Keratinocyte (primary cell): ENCODE results near the gene RFTN1.

Experiments used
- EZH2 ChIP-seq: IDR thresholded peaks from one replicate; pipeline ENCODE4 v1.6.1; 2012; ENCODE audit warnings: inconsistent platforms, mild to moderate bottlenecking, low read length, moderate library complexity
- TF ChIP-seq, protein P1 (sequence below), 3 experiments: IDR thresholded peaks in 1 of 3; conservative IDR thresholded peaks in 1 of 3; optimal IDR thresholded peaks in 1 of 3; 2 replicates in 2 of 3; 3 replicates in 1 of 3; pipeline versions ENCODE3 to v1.5.1; 2011; ENCODE audit warnings: low read length in 3 of 3, mild to moderate bottlenecking in 3 of 3, moderate library complexity in 2 of 3, control low read depth in 1 of 3, inconsistent platforms in 1 of 3; ENCODE audit not compliant: insufficient read depth in 2 of 3; ENCODE audit errors: extremely low read depth in 1 of 3

DNA sequence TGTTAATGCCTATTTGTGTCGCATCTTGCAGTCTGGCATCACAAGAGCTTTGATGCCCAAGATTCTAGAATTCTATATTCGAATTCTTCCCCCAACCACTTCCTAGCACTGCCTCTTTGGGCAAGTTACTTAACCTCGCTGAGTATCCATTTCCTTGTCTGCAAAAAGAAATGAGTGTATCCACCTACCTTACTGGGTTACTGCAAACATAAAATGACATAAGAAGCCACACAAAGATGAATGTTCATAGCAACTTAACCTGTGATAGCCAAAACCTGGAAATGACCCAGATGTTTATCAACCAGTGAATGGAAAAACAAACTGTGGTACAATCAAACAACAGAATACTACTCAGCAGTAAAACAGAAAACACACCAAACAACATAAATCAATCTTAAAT is 24.9 kb downstream of the RFTN1 start:
- TF ChIP-seq, protein P1, sequence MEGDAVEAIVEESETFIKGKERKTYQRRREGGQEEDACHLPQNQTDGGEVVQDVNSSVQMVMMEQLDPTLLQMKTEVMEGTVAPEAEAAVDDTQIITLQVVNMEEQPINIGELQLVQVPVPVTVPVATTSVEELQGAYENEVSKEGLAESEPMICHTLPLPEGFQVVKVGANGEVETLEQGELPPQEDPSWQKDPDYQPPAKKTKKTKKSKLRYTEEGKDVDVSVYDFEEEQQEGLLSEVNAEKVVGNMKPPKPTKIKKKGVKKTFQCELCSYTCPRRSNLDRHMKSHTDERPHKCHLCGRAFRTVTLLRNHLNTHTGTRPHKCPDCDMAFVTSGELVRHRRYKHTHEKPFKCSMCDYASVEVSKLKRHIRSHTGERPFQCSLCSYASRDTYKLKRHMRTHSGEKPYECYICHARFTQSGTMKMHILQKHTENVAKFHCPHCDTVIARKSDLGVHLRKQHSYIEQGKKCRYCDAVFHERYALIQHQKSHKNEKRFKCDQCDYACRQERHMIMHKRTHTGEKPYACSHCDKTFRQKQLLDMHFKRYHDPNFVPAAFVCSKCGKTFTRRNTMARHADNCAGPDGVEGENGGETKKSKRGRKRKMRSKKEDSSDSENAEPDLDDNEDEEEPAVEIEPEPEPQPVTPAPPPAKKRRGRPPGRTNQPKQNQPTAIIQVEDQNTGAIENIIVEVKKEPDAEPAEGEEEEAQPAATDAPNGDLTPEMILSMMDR (optimal IDR thresholded peaks at IDR 0.05 in 1 of 3, IDR thresholded peaks at IDR 0.05 in 1 of 3, conservative IDR thresholded peaks at IDR 0.05 in 1 of 3; ENCODE audit: extremely low read depth in 1 of 3, insufficient read depth in 2 of 3, low read length in 3 of 3): no peak
- no peak for TF ChIP-seq EZH2
